Stimulated activated CD4-positive, alpha-beta T cell treated with anti-CD3 and anti-CD28 coated beads, TNF-alpha, amount 100 ng/mL, for 4 hours (primary cell): ENCODE results near the gene GREM2.

ENCODE experiments used
- DNase-seq, 3 experiments: peaks; one replicate each; pipeline ENCODE4 v3.0.0-alpha.2; 2020; ENCODE audit warnings: low read depth in 3 of 3

The GREM2 gene

GRCh38 chr1:240562111-240562590 is 49.8 kb downstream of the GREM2 start:
- DNase-seq, result no peak

GRCh38 chr1:240559781-240560180 is 52.2 kb downstream of the GREM2 start:
- DNase-seq, result no peak

GRCh38 chr1:240555524-240555923 is 56.4 kb downstream of the GREM2 start:
- no peak for DNase-seq

- DNase-seq, result no peak
Measured at GRCh38 chr1:240553351-240553750, 58.6 kb downstream of the GREM2 start.

- DNase-seq, result no peak
Measured at GRCh38 chr1:240539769-240540414, 72.1 kb downstream of the GREM2 start.

- DNase-seq, result no peak
Measured at GRCh38 chr1:240538776-240539430, 73.1 kb downstream of the GREM2 start.

GRCh38 chr1:240533154-240533780 is 78.7 kb downstream of the GREM2 start:
- no peak for DNase-seq

GRCh38 chr1:240528591-240528990 is 83.4 kb downstream of the GREM2 start:
- DNase-seq, result no peak

- no peak for DNase-seq
Measured at GRCh38 chr1:240527086-240527485, 84.9 kb downstream of the GREM2 start.

- DNase-seq, result no peak
Measured at GRCh38 chr1:240526312-240526711, 85.6 kb downstream of the GREM2 start.

- no peak for DNase-seq
Measured at GRCh38 chr1:240524356-240525069, 87.4 kb downstream of the GREM2 start.

- no peak for DNase-seq
Measured at GRCh38 chr1:240522122-240522822, 89.7 kb downstream of the GREM2 start.

- DNase-seq, result no peak
Measured at GRCh38 chr1:240517891-240518290, 94.1 kb downstream of the GREM2 start.

- DNase-seq, result no peak
Measured at GRCh38 chr1:240516069-240516468, 95.9 kb downstream of the GREM2 start.

- no peak for DNase-seq
Measured at GRCh38 chr1:240515505-240515904, 96.5 kb downstream of the GREM2 start.

GRCh38 chr1:240511789-240512188 is 100.2 kb downstream of the GREM2 start:
- DNase-seq, result no peak

GRCh38 chr1:240508950-240509349 is 103.0 kb downstream of the GREM2 start:
- DNase-seq, result no peak

- no peak for DNase-seq
Measured at GRCh38 chr1:240508201-240508600, 103.8 kb downstream of the GREM2 start.

- no peak for DNase-seq
Measured at GRCh38 chr1:240506176-240506575, 105.8 kb downstream of the GREM2 start.

GRCh38 chr1:240503558-240503957 is 108.4 kb downstream of the GREM2 start:
- DNase-seq, result no peak

- no peak for DNase-seq
Measured at GRCh38 chr1:240503036-240503435, 108.9 kb downstream of the GREM2 start.

- DNase-seq, result no peak
Measured at GRCh38 chr1:240501115-240501514, 110.8 kb downstream of the GREM2 start.
